H7 (cell line): ENCODE data around the gene CPTP. TPM values are rescaled to one million over a fixed set of nuclear protein-coding genes. Genes with fewer than 3 reads are reported as not detected.

ENCODE experiments used
- DNase-seq: peaks from one replicate; pipeline ENCODE4 v3.0.0; 2012
- H3K27me3 ChIP-seq: 2 replicates; pipeline ENCODE4 v1.6.0; 2011; ENCODE audit warnings: mild to moderate bottlenecking, low read length; ENCODE audit not compliant: control insufficient read depth, insufficient read depth
- H3K36me3 ChIP-seq: replicated peaks from 2 replicates; pipeline ENCODE4 v1.5.1; 2011; ENCODE audit warnings: low read length; ENCODE audit not compliant: control insufficient read depth, insufficient read depth
- H3K4me3 ChIP-seq: 2 replicates; pipeline ENCODE4 v1.5.1; 2011; ENCODE audit warnings: low read depth, mild to moderate bottlenecking, control low read depth, low read length, moderate library complexity; ENCODE audit not compliant: insufficient read depth
- total RNA-seq: library from RNA; depleted of rRNA; stranded (reverse); fragments of >200 nt; shearing (Covaris generic); gene quantifications from 2 replicates; pipeline ENCODE4 v1.2.3, GENCODE V29; 2014; rRNA removed

CPTP gene
- 25.0 and 27.7 TPM in 2 replicates for total RNA-seq

- H3K27me3 ChIP-seq, result no peaks in the 10 kb centered on the region
- peak within 1 kb of the TSS; percentile 99 for H3K4me3 ChIP-seq
- H3K36me3 ChIP-seq, result peaks cover 2% of the 10 kb centered on the region
- DNase-seq, result peak; percentile 100
Measured at GRCh38 chr1:1324524-1325287, at the start of gene CPTP, which contains the start of gene INTS11. Gene CPTP, plus strand, starts transcription at chr1:1324802. Its CDS starts 2,109 bp downstream, at chr1:1326911. Gene INTS11, minus strand, starts transcription at chr1:1324660. Its CDS starts 52 bp downstream, at chr1:1324608.

- peak overlapping the region; percentile 71; the same call in 1 of the 2 replicates for H3K4me3 ChIP-seq
- peaks cover 3% of the 10 kb centered on the region; the same call in 1 of the 2 replicates for H3K36me3 ChIP-seq
- no peak for DNase-seq
- no peaks in the 10 kb centered on the region for H3K27me3 ChIP-seq
Measured at GRCh38 chr1:1274931-1275431, 49.6 kb upstream of the CPTP start.

DNA sequence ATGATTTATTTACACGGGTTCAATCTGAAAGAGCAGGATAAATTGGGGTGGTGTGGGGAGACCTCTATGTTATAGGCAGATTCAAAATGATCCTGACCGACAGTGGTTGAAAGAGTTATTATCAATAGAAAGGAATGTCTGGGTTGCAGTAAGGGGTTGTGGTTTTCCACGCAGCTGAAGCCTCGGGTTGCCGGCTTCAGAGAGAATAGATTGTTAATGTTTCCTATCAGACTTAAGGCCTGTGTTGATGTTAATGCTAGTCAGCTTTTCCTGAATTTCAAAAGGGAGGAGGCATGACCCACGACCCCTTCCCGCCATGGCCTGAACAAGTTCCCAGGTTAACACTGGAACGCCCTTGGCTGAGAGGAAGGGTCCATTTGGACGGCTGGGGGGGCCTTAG, 48.8 kb upstream of the CPTP start:
- Histone ChIP-seq H3K36me3 (peaks cover 3% of the 10 kb centered on the region; the same call in 1 of the 2 replicates), H3K4me3 (no peak overlapping the region), H3K27me3 (no peaks in the 10 kb centered on the region)
- no peak for DNase-seq

GRCh38 chr1:1278620-1279019, 46.0 kb upstream of the CPTP start:
- Histone ChIP-seq H3K36me3 (no peaks in the 10 kb centered on the region), H3K27me3 (no peaks in the 10 kb centered on the region), H3K4me3 (no peak overlapping the region)
- no peak for DNase-seq

DNA sequence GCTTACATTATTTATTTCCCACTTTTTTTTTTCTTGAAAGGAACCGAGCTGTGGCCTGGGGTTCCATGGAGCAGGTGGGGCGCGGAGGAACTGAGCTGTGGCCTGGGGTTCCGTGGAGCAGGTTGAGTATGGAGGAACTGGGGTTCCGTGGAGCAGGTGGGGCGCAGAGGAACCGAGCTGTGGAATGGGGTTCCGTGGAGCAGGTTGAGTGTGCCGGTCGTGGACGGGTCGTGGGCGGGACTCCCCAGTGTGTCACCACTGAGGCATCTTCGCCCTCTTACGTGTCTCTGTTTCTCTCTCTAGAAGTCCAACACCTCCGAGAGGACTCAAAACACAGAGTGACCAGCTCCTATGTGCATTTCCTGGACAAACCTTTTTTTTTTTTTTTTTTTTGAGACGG, 45.6 kb upstream of the CPTP start:
- H3K36me3 ChIP-seq, result no peaks in the 10 kb centered on the region
- no peak overlapping the region for H3K4me3 ChIP-seq
- H3K27me3 ChIP-seq, result no peaks in the 10 kb centered on the region
- no peak for DNase-seq

DNA sequence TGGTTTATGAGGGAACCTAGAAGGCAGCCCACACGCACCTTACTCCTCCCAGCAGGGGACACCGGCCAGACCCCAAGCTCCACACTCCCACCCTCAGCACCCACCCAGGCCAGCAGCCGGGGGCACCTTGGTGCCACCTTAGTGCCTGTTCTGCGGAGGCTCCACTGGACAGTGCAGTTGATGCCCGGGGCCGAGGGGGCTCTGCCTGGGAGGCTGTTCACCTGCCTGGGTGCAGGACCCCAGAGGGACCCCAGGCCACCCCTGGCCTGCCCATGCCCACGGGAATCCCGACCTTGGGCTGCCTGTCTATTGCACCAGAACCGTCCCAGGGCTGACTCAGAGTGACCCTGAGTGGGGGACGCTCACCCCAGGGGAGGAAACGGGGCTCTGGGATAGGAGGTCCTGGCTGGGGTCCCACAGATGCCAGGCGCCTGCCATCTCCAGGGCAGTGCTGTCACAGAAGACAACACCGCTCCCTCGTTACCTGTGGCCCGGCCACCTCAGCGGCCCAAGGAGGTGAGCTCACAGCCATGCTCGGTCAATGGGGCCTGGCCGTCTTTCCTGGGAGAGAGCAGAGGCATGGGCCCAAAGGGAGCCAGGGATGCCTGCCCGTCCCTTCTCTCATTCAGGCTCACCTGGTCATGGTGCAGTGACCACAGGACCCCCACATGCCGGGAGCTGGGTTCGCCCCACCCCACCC, 43.7 kb upstream of the CPTP start:
- no peak for DNase-seq
- Histone ChIP-seq H3K36me3 (no peaks in the 10 kb centered on the region), H3K27me3 (no peaks in the 10 kb centered on the region), H3K4me3 (no peak overlapping the region)

DNA sequence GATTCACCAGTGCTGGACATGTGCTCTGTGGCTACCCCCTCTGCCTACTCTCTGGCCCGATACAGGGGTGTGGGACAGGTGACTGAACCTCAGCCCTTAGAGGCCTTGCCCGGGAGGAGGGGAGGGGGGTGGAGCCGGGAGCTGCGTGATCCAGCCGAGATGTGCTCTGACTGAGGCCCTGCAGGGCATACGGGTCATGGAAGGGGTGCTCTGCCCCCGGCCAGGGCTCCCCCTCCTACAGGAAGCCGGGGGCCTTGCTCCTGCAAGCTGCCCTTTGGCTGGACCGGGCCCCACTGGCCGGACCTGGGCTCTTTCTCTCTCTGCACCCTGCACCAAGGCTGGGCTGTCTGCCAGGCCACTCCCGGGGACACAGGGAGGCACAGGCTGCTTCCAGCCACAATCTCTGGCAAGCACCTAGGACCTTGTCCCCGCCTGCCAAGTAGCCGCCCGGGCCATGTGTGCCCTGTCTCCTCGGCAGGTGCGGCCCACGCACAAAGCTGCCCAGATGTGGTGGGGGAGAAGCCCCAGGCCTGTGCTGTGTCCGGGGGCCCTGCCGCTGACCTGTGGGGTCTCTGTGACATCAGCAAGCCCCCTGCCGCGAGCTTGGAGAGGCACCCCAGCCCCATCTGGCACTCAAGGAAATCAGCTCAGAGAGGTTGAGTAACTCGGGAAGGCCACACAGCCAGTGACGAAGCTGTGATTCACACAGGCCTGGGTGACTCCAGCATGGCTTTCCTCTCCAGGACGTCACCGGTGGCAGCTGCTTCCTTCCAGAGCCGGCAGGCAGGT, 42.9 kb upstream of the CPTP start:
- H3K4me3 ChIP-seq, result no peak overlapping the region
- DNase-seq, result no peak

GRCh38 chr1:1282998-1283397, 41.6 kb upstream of the CPTP start:
- H3K4me3 ChIP-seq, result no peak overlapping the region
- DNase-seq, result no peak
- H3K27me3 ChIP-seq, result no peaks in the 10 kb centered on the region
- H3K36me3 ChIP-seq, result no peaks in the 10 kb centered on the region

More for the DNA sequence above, 42.9 kb upstream of the CPTP start:
- H3K36me3 ChIP-seq, result no peaks in the 10 kb centered on the region
- H3K27me3 ChIP-seq, result no peaks in the 10 kb centered on the region

GRCh38 chr1:1283821-1284220, 40.8 kb upstream of the CPTP start:
- Histone ChIP-seq H3K4me3 (no peak overlapping the region), H3K27me3 (no peaks in the 10 kb centered on the region), H3K36me3 (no peaks in the 10 kb centered on the region)
- DNase-seq, result peak; percentile 90

GRCh38 chr1:1284221-1285101, 40.1 kb upstream of the CPTP start:
- peak; percentile 84 for DNase-seq

GRCh38 chr1:1285102-1285571, 39.5 kb upstream of the CPTP start:
- peak; percentile 78 for DNase-seq
- Histone ChIP-seq H3K36me3 (no peaks in the 10 kb centered on the region), H3K27me3 (no peaks in the 10 kb centered on the region), H3K4me3 (no peak overlapping the region)

More at GRCh38 chr1:1284221-1285101, 40.1 kb upstream of the CPTP start:
- Histone ChIP-seq H3K4me3 (no peak overlapping the region), H3K36me3 (no peaks in the 10 kb centered on the region), H3K27me3 (no peaks in the 10 kb centered on the region)

GRCh38 chr1:1285611-1286311, 38.8 kb upstream of the CPTP start:
- Histone ChIP-seq H3K36me3 (no peaks in the 10 kb centered on the region), H3K27me3 (no peaks in the 10 kb centered on the region), H3K4me3 (no peak overlapping the region)
- DNase-seq, result peak; percentile 74
